H1 (cell line): ENCODE results near the gene TAGLN2. TPM values are rescaled to one million over a fixed set of nuclear protein-coding genes. Genes with fewer than 3 reads are reported as not detected.

ENCODE experiments used
- CHD7 ChIP-seq: fragments of 300-600 bp; sonication (generic); IDR thresholded peaks from 2 replicates; pipeline ENCODE4 v1.7.1; 2012; ENCODE audit warnings: low read length, moderate library complexity, mild to moderate bottlenecking, inconsistent platforms; ENCODE audit not compliant: insufficient replicate concordance
- HDAC2 ChIP-seq, 2 experiments: fragments of 300-600 bp in 1 of 2; sonication (generic) in 1 of 2; IDR thresholded peaks; 2 replicates each; pipeline ENCODE4 v1.6.1; 2011 to 2012; ENCODE audit warnings: low read depth in 2 of 2, low read length in 2 of 2, mild to moderate bottlenecking in 2 of 2, moderate library complexity in 2 of 2, borderline replicate concordance in 1 of 2, inconsistent platforms in 1 of 2
- KDM4A ChIP-seq: IDR thresholded peaks from one replicate; pipeline ENCODE4 v1.7.1; 2012; ENCODE audit warnings: low read depth, mild to moderate bottlenecking, moderate library complexity, low read length, inconsistent platforms; ENCODE audit not compliant: severe bottlenecking
- SIRT6 ChIP-seq: IDR thresholded peaks from one replicate; pipeline ENCODE4 v1.7.1; 2012; ENCODE audit warnings: low read length, inconsistent platforms
- SUZ12 ChIP-seq: fragments of 200-600 bp; sonication (generic); IDR thresholded peaks from 2 replicates; pipeline ENCODE4 v1.6.1; 2012; ENCODE audit warnings: mild to moderate bottlenecking, inconsistent platforms, low read length, moderate library complexity, mixed read lengths
- polyA plus RNA-seq, 7 experiments: library from polyadenylated mRNA; depleted of rRNA in 3 of 7; stranded (reverse) in 5 of 7; unstranded in 2 of 7; fragments of >200 nt in 5 of 7; fragments of 200-250 nt in 2 of 7; gene quantifications; 1 replicate in 5 of 7; 2 replicates in 1 of 7; 4 replicates in 1 of 7; pipeline versions ENCODE4 v1.2.1 to v1.2.3, GENCODE V29; 2011 to 2013; ENCODE audit warnings: missing spikeins in 2 of 7, mixed read lengths in 2 of 7
- total RNA-seq: library from RNA; stranded (reverse); fragmentation: NEBNext Ultra II Directional; extraction: Animal tissue kit (Norgen Biotek cat#: 25700); gene quantifications from 2 replicates; pipeline ENCODE4 v1.2.1, GENCODE V29; 2021

Gene TAGLN2
- total and polyA plus RNA-seq, 2 of the 8 experiments (the other 6 are each of a cell fraction or from before 2014, with no cell fraction given): 93.0 to 114 TPM

DNA sequence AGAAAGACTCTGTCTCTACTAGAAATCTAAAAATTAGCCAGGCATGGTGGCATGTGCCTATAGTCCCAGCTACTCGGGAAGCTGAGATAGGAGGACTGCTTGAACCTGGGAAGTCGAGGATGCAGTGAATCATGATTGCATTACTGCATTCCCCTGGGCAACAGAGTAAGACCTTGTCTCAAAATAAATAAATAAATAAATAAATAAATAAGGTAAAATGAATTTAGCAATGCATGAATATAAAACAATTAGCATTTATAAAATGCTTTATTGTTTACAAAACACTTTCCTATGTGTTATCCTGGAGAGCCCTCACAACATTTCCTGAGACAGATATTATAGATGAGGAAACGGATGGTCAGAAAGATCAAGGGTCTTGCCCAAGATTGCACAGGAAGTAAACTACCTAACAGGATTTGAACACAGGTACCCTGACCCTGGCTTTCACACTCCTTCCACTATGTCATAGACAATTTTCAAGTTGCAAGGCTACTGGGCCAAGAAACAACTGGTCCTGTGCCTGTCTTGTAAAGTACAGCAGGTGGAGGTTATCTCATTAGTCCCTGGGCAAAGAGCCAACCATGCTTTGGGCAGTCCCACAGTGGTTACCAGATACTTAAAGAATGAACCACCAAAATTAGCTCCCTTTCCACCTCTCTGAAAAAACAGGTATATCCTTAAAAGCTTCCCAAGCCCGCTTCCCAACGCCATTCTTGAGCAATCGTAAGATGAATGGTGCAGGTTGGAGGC, 47.4 kb downstream of the TAGLN2 start (continued):
- TF ChIP-seq CHD7 (no peak), KDM4A (no peak), SUZ12 (no peak), SIRT6 (no peak), HDAC2 (IDR thresholded peaks at IDR 0.05; ENCODE audit: borderline replicate concordance in 1 of 2, low read depth in 2 of 2, low read length in 2 of 2) (no peak)
